Fibroblast of skin of scalp (primary cell): ENCODE results near the gene COL4A3.

Source experiments
- DNase-seq: peaks from one replicate; pipeline ENCODE4 v3.0.0-alpha.2; 2013

The COL4A3 gene

GRCh38 chr2:227293531-227293930 lies 129.1 kb downstream of the COL4A3 start:
- DNase-seq: no peak

GRCh38 chr2:227295806-227296205 lies 131.4 kb downstream of the COL4A3 start:
- DNase-seq: no peak

DNA sequence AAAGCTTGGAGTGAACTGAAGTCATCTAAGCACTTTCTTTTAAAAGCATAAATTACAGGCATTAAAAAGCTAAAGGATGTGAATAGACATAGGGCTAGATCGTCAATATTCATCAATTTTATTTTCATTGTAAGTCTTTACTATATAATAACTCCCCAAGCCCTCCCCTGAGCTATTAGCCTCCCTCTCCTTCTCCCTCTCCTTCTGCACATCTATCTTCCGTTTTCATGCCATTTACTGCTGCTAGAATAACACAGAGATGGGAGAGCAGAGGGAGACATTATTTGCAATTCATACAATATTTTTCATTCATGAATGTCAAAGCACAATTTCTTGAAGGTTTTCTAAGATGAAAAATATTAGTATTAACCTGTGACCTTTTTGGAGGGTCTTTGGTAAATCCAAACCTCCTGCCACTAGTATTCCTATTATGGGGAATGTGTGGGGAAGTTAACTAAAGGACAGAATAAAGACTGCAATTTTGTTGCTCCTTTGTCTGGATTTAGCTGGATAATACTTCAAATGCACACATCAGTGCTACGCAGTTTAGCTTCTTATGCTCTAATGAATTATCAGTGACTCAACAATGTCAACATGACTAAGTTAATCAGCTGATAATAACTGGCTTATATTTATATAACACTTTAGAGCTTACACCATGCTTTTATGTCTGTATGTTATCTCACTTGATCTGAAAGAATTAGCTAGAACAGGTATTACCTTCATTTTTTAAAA lies 132.4 kb downstream of the COL4A3 start:
- DNase-seq: no peak

- DNase-seq: no peak
These were observed 137.1 kb downstream of the COL4A3 start for GRCh38 chr2:227301523-227301922.

GRCh38 chr2:227308784-227309183 lies 144.4 kb downstream of the COL4A3 start:
- peak; percentile 16 for DNase-seq

- DNase-seq: no peak
These were observed 146.3 kb downstream of the COL4A3 start for GRCh38 chr2:227310756-227311110.

- DNase-seq: no peak
These were observed 147.6 kb downstream of the COL4A3 start for GRCh38 chr2:227311861-227312506.

DNA sequence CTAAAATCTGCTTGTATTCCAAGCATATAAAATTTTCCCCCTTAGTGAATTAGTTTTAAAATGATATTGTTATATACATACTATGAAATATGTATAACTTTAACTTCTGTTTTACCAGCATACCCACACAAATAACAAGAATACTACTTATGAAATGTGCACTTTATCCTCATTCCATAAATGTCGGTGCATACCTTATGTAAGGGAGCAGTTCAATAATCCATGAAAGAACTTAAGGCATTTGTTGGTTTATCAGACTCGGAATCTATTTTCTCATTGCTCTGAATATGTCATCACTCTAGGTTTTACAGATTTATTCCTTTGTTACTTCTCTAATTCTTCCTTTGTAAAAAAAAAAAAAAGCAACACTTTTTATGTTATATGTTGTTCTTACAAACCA lies 148.2 kb downstream of the COL4A3 start:
- DNase-seq: no peak

DNA sequence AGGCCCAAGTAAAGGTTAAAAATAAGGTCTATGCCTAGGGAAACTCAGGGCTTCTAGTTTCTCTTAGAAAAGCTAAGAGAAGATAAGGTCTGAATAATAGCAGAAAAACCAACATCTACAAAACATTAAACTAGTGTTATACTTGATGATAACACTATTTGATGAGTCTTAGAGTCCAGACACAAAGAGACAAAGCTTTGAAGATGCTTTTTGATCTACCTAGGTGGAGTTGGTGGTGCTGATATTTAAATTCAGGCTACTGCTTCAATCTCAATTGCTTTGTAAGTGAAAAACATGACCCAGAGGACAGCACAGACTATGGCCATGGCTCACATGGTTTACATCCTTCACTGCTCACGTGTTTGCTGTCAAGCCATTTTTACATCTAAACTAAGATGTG lies 148.9 kb downstream of the COL4A3 start:
- DNase-seq: no peak

DNA sequence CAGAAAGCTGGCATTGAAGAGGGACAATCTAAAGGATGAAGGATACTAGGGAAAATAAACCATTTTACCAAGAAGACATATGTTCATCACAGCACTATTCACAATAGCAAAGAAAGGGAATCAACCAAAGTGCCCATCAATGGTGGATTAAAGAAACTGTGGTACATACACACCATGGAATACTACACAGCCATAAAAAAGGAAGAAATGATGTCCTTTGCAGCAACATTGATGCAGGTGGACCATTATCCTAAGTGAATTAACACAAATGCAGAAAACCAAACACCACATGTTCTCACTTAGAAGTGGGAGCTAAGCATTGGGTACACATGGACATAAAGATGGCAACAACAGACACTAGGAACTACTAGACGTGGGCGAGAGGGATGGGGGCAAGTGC lies 153.4 kb downstream of the COL4A3 start:
- DNase-seq: no peak

GRCh38 chr2:227320305-227321094 lies 156.1 kb downstream of the COL4A3 start:
- no peak for DNase-seq

DNA sequence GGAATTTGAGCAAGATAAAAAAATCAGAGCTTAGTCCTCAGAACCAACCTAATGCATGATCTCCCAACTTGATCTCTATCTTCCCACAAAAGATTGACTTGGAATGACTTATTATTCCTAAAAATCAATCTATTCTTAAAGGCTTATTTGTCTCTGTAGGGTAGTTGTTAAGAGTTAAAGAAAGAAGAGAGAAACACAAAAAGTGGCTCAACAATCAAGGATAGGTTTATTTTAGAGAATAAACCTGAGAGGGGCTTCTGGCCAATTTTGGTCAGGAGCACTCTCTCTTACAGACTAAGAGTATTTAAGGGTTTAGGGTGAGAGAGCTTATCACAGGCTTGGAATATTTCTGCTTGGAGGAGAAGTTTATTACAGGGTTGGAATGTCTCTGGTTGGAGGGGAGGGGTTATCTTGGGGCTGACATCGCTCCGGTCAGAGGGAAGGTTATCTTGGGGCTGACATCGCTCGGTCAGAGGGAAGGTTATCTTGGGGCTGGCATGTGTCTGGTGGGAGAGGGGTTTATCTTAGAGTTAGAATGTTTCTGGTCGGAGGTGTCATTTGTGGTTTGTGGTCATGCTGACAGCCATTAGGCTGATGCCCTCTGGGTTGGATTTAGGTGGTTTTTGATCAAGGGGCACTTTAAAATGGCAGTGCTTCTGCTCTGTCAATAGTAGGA lies 158.2 kb downstream of the COL4A3 start:
- no peak for DNase-seq

DNA sequence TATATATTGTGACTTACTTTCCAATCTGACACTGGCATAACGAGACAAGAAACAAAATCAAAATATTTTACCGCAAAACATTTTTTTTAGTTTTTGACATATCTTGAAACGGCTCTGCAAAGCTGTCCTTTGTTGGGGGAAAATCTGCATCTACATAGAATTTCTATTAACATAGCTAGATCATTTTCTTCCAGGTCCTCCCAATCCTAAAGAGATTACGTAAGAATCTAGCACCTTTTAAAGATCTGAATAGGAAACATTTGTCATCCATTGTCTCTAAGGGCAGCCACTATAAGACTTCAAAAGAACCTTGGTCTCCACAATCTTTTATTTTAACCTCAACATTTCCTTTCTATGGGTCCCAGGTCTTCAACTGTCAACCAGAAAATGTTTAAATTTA lies 159.4 kb downstream of the COL4A3 start:
- DNase-seq: no peak

DNA sequence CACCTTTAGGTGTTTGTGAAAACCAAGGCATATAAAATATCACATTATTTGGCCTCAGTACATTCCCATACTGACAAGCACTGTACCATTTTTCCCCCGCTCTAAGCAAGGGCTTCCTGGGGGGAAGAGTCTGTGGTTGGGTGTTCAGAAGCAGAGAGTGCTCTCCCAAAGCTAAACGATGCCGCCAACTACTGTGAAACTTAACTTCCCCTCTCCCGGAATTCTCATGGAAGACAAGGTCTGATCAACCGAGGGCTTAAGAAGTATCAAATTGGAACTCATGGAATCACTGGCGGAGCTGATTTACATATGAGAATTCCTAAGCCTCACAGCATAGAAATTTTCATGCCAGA lies 160.2 kb downstream of the COL4A3 start:
- DNase-seq: peak; percentile 30

DNA sequence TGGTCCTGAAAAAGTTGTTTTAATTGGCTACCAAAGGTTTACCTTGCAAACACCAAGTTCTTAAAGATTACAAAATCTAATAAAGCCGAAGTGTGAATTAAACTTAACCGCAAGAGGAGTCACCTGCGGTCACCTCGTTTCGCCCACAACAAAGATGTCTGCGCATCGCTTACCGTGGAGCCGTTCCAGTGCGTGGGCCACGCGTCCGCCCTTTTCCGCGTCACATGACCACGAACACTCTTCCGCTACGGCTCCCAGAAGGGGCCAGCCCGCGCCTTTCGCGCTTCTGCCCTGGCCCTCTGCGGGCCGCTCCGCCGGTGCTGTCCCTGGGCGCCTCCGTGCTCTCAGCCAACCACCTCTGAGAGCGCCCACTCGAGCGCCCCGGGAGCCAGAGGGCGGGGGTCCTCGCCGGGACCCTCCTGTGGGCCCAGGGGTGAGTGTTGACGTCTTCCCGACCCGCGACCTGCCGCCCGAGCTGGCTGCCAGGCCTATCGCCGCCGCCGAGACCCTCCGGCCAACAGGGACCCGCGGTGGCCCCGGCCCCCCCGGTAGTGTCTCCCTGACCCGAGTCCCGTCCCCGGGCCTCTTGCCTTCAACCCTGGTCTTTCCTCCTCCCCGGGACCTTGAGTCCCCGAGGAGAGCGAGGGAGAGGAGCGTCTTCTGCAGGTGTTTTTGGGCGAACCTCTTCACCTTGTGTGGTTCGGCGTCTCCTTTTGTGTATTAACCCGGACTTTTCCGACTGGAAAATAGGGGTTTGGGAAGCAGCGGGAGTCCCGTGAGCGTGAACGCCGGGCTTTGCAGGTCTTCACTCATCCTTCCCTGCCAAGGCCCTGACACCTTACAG lies 160.8 kb downstream of the COL4A3 start, which contains the start of gene MFF:
TSS of gene MFF (plus strand) at position 257 of the 844 bp plus-strand sequence. CDS start 5,415 bp downstream, outside the sequence.
- peak; percentile 93 for DNase-seq

GRCh38 chr2:227325839-227326195 lies 161.4 kb downstream of the COL4A3 start:
- peak; percentile 34 for DNase-seq

DNA sequence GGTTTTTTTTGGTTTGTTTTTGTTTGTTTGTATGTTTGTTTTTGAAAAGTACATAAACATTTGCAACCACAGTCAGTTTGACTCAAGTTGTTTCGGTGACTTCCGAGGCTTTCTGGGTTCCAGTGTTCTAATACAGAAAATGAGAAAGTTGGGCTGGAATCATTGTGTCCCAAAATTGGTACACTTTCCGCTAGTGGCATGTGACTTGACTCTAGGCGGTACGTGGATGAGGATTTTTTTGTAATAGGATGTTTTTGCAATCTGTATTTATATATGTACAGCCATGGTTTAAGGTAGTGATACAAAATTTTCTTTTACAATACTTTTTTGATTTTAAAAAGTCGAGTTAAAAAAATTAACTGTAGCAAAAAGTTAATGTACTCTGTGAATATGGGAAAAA lies 162.4 kb downstream of the COL4A3 start:
- no peak for DNase-seq

GRCh38 chr2:227335713-227336112 lies 171.3 kb downstream of the COL4A3 start:
- no peak for DNase-seq

DNA sequence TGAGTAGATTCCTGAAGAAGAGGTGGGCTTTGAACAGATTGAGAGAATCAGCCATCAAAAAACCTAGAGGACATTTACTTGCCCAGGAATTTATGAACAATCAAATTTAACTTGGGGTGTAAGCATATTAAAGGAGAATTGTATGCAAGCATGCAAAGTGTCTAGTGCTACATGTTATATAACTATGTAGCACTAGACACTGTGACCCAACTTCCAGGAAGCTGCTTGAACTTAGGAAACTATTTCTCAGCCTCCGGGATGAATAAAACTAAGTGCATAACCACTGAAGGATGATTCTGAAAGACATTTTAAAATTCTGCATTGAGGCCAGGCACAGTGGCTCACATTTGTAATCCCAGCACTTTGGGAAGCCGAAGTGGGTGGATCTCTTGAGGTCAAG lies 173.0 kb downstream of the COL4A3 start:
- DNase-seq: no peak

DNA sequence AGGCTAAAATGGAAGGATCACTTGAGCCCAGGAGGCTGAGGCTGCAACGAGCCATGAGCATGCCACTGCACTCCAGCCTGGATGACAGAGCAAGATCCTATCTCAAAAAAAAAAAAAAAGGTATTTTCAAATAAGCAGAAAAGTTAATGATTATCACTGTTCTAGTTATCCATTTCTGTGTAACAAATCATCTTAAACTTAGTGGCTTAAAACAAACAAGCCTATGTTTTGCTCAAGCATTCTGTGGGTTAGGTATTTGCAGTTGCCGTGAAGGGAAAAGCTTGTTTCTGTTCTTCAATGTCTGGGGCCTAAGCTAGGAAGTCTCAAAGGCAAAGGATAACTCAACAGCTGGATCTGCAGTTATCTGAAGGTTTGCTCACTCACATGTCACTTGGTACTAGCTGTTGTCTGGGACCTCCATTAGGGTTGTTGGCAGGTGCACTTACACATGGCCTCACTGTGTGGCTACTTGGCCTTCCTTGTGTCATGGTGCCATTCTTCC lies 174.7 kb downstream of the COL4A3 start:
- no peak for DNase-seq

- no peak for DNase-seq
These were observed 175.7 kb downstream of the COL4A3 start for GRCh38 chr2:227340106-227340505.

DNA sequence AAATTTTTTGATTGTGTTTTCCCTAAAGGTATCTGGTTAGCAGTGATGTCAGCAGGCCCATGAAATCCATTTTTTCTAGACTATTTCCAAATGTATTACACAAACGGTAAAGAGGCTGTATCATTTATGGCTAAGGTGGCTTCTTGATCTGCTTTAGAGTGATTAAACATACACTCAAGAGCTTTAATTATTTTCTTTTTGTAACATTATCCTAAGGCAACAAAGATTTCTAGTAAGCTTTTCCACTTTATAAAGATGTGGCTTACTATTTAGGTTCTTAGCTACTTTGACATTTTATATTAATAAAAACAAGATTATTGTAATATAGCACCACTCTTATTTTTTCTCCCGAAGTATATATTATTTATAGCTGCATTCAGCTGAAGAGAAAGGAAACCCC lies 177.1 kb downstream of the COL4A3 start:
- no peak for DNase-seq
